Activated T-helper 1 cell treated with anti-CD3 and anti-CD28 coated beads, Interleukin-12 subunit alpha, Interleukin-12 subunit beta, Interleukin-2, Interleukin-4 antibody, amounts not matched to agents 30 ng/mL and 10 ng/mL and 1 ng/mL, durations not matched to agents 14 hours and 24 hours and 36 hours (primary cell): ENCODE results near the gene LYZL2. TPM values are rescaled to one million over a fixed set of nuclear protein-coding genes. Genes with fewer than 3 reads are reported as not detected.
"Not testable (repeated sequence)": the region's sequence is repeated elsewhere in the genome, so short reads cannot be mapped to it uniquely, and the experiment has no call there.

Source experiments
- DNase-seq: peaks from one replicate; pipeline ENCODE4 v3.0.0; 2021; ENCODE audit warnings: low spot score
- H3K27ac Mint-ChIP-seq: one replicate; pipeline ENCODE4 v1.8.0; 2021; ENCODE audit warnings: mild to moderate bottlenecking, mixed read lengths
- H3K27me3 Mint-ChIP-seq: one replicate; pipeline ENCODE4 v1.8.0; 2022; ENCODE audit warnings: mild to moderate bottlenecking, moderate library complexity, mixed read lengths; ENCODE audit not compliant: insufficient read depth
- H3K36me3 Mint-ChIP-seq: one replicate; pipeline ENCODE4 v1.8.0; 2021; ENCODE audit warnings: low read depth, mixed read lengths
- H3K4me1 Mint-ChIP-seq: one replicate; pipeline ENCODE4 v1.8.0; 2021; ENCODE audit warnings: low read depth, mixed read lengths
- H3K4me3 Mint-ChIP-seq: one replicate; pipeline ENCODE4 v1.8.0; 2021; ENCODE audit warnings: mild to moderate bottlenecking, moderate library complexity, mixed read lengths
- H3K9me3 Mint-ChIP-seq: one replicate; pipeline ENCODE4 v1.8.0; 2021; ENCODE audit warnings: mixed read lengths
- intact Hi-C: fragments of 100-400 bp; cut with micrococcal nuclease; formaldehyde crosslinking; loops from one replicate; pipeline ENCODE4 v1.15.1; 2024
- total RNA-seq: library from RNA; stranded (reverse); gene quantifications from 2 replicates; pipeline ENCODE4 v1.2.3, GENCODE V29; 2022

Gene LYZL2
- total RNA-seq, 1 donor from 2014 or later: not detected

DNA sequence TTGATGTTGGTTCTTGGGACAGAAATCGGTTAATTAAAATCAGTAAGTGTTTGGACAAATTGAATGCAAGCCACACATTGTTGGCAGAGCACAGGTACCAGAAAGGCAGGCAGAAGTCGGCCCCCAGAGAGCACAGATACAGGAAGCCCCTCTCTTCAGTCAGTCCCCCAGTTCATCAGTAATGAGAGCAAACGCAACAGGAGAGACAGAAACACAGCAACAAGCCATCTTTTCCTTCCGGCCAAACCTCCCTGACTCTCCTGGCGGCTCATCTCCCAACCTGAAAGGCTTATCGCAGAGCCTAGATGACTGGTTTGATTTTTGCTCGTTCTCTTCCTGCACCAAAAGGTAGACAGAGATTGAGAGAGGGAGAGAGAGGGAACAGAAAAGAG, 32.1 kb downstream of the LYZL2 start:
- H3K27ac Mint-ChIP-seq, H3K9me3 Mint-ChIP-seq, H3K4me1 Mint-ChIP-seq, H3K36me3 Mint-ChIP-seq, DNase-seq, intact Hi-C loops, H3K4me3 Mint-ChIP-seq: not testable (repeated sequence)
- peaks cover 15% of the 10 kb centered on the region for H3K27me3 Mint-ChIP-seq

DNA sequence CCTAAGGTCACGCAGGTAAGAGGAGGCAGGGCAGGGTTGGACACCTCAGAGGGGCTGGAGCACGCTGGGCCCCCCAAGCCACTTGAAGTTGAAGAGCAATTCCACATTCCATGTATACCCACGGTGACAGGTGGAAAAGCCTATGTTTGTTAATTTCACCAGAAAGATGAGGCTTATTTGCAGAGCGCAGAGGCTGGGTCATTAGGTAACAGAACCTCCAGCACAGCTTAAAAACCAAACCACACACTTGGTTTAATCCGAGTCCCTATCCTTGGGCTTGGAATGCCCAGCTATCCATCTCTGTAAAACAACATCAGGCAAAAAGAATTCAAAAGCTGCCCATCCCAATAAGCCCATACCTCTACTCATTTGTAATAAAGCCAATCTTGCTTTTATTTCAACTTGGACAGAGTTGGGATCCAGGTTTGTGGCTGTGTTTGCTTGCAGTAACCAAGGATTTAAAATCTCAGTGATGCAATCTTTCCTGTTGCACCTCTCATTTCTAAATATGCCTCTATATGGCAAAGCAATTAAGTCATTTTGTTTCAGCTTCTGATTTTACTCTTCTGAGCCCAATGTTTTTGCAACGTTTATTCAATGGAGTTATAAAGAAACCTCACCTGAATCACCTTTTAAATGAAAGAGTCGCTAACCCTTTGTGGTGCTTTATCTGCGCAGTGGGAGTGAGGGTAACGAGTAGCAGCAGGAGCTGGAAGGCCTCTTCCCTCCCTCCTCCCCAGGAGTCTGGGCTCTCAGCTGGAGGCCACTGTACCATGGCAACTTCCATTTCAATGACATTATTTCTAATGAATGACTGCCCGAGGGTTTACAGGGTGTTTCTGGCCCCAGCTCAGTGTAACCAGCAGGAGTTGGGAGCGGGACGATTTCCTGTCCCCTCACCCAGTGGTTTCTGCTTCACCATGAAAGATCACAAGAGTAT, 32.8 kb downstream of the LYZL2 start:
- H3K9me3 Mint-ChIP-seq: not testable (repeated sequence)
- peaks cover 14% of the 10 kb centered on the region for H3K27me3 Mint-ChIP-seq

DNA sequence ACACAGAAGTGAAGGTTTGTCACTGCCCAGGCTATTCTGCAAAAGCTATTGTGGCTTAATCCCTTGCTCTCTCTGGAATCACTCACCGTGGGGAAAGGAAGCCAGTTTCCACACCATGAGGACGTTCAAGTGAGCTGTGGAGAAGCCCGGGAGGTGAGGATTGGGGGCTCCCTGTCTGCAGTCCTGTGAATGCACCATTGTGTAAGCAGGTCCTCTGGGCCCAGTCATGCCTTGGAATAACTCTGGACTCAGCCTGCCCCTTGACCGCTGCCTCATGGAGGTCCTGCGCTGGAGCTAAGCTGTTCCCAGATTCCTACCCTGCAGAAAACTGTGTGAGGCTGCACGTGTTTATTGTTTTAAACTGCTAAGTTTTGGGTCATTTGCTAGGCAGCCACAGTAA, 33.5 kb downstream of the LYZL2 start:
- no peaks in the 10 kb centered on the region for H3K36me3 Mint-ChIP-seq
- DNase-seq: no peak
- no peak overlapping the region for H3K4me3 Mint-ChIP-seq

More for the DNA sequence above, 32.8 kb downstream of the LYZL2 start:
- H3K4me3 Mint-ChIP-seq, intact Hi-C loops, H3K4me1 Mint-ChIP-seq, H3K27ac Mint-ChIP-seq, H3K36me3 Mint-ChIP-seq, DNase-seq: not testable (repeated sequence)

DNA sequence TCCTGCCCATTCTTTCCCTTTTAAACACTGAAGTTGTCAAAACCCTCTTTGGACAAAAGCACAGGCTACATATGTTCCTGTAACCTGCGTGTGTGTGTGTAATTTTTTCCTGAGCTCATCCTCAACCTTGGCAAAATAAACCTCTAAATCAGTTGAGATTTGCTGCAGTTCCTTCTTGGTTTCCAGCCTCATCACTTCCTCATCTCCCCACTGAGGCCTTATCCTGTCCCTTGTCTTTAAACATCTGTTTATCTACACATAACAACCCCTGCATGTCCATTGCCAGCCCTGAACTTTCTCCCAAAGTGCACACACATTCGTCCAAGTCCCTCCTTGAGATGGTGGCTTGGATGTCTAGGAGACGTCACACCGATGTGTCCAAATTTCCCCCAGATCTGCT, 35.5 kb downstream of the LYZL2 start:
- H3K36me3 Mint-ChIP-seq: no peaks in the 10 kb centered on the region
- H3K4me3 Mint-ChIP-seq: no peak overlapping the region
- H3K27me3 Mint-ChIP-seq: peaks cover 15% of the 10 kb centered on the region
- no peak for DNase-seq
- no peak overlapping the region for H3K27ac Mint-ChIP-seq
- intact Hi-C loops: no loop called here
- H3K9me3 Mint-ChIP-seq: no peaks in the 10 kb centered on the region
- H3K4me1 Mint-ChIP-seq: no peaks in the 10 kb centered on the region

More for the DNA sequence above, 33.5 kb downstream of the LYZL2 start:
- no peak overlapping the region for H3K27ac Mint-ChIP-seq
- no peaks in the 10 kb centered on the region for H3K9me3 Mint-ChIP-seq
- peaks cover 17% of the 10 kb centered on the region for H3K27me3 Mint-ChIP-seq
- intact Hi-C loops: no loop called here
- peaks cover 5% of the 10 kb centered on the region for H3K4me1 Mint-ChIP-seq

DNA sequence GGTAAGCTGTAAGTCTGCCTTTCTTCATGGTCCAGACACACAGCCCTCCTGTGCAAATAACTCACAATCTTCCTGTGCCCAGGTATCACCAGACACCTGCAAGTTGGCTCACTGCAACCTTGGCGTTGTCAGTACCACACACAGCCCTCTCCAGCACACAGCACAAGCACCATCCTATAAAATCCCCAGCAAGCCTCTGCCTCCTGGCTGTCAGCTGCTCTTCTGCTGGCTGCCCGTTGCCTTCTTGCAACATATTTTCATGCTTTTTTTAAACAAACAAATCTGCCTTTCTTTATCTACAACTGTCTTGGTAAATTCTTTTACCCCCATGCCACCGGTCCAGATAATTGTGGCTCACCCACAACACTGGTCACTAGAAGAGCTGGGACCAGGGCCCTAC, 36.8 kb downstream of the LYZL2 start:
- H3K36me3 Mint-ChIP-seq, DNase-seq, intact Hi-C loops, H3K9me3 Mint-ChIP-seq, H3K4me1 Mint-ChIP-seq, H3K27ac Mint-ChIP-seq, H3K4me3 Mint-ChIP-seq: not testable (repeated sequence)
- H3K27me3 Mint-ChIP-seq: peaks cover 15% of the 10 kb centered on the region

DNA sequence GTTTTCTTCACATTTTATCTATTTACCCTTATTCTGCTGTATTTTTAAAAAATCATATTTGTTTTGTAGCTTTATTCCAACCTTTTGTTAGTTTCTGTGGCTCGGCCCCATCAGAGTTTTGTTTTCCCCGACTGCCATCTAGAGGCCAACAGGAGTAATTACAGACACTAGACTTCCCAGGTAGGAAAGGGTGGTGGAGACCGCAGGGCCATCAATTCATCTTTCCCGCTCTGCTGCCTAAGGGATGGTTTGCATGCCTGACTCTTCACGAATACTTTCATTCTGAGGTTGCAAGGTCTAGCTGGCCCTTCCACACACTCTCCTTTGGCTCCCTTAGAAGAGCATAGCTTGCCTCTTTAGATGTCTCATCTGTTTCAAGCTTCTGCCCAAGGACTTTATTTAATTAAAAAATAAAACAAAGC, 38.3 kb downstream of the LYZL2 start:
- Mint-ChIP-seq H3K36me3 (no peaks in the 10 kb centered on the region), H3K4me3 (no peak overlapping the region)
- DNase-seq: peak; percentile 31

DNA sequence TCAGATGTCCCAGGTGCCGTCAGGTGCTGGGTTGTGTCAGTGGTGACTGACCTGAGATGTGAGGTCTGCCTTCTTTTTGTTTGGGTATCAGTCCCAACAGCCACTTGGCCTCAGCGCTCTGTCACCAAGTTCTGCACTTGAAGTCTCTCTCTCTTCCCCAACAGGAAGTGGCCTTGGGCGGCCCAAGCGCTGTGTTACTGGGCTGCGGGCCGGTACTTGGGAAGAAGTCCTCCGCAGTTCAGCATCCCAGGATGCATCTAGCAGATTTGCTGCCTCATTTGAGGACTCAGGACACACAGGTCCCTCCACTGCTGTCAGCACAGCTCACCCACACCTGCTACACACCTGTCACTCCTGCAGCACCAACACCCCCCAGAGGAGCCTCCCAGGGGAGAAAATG, 40.1 kb downstream of the LYZL2 start:
- no peak for DNase-seq
- no peaks in the 10 kb centered on the region for H3K9me3 Mint-ChIP-seq
- intact Hi-C loops: no loop called here
- H3K27ac Mint-ChIP-seq: no peak overlapping the region
- H3K4me1 Mint-ChIP-seq: no peaks in the 10 kb centered on the region
- no peaks in the 10 kb centered on the region for H3K36me3 Mint-ChIP-seq
- H3K27me3 Mint-ChIP-seq: peaks cover 10% of the 10 kb centered on the region
- H3K4me3 Mint-ChIP-seq: no peak overlapping the region

More for the DNA sequence above, 38.3 kb downstream of the LYZL2 start:
- intact Hi-C loops: loop anchor here (1.0 kb wide), 7 partner anchors 8 to 593 kb away; no protein-coding TSS in a partner anchor
- Mint-ChIP-seq H3K27me3 (peaks cover 15% of the 10 kb centered on the region), H3K4me1 (no peaks in the 10 kb centered on the region), H3K27ac (no peak overlapping the region), H3K9me3 (no peaks in the 10 kb centered on the region)

DNA sequence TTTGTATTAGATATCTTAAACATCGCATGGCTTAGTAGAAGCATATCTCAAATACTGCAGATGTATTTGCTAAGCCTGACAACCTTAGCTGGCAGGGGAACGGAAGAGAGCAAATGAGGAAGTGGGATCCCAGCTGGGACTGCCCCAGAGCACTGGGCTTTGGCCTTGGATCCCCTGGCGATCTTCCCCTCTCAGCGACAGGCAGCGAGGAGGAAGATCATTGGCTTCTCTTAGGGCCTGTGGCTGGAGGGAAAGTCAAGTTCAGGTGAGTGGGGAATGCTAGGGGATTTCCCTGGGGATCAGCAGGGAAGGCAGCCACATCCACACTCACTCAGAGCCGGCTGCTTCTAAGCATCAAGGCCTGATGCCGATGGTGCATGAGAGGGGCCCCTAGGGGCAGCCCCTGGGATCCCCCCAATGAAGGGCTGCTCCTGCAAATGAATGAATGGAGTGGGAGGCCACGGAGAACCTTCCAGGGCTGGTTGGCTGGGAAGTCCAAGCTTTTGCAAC, 42.0 kb downstream of the LYZL2 start:
- DNase-seq: no peak
- Mint-ChIP-seq H3K4me1 (peaks cover 5% of the 10 kb centered on the region), H3K36me3 (no peaks in the 10 kb centered on the region), H3K9me3 (no peaks in the 10 kb centered on the region), H3K27me3 (peaks cover 7% of the 10 kb centered on the region), H3K4me3 (no peak overlapping the region), H3K27ac (no peak overlapping the region)
- intact Hi-C loops: no loop called here

DNA sequence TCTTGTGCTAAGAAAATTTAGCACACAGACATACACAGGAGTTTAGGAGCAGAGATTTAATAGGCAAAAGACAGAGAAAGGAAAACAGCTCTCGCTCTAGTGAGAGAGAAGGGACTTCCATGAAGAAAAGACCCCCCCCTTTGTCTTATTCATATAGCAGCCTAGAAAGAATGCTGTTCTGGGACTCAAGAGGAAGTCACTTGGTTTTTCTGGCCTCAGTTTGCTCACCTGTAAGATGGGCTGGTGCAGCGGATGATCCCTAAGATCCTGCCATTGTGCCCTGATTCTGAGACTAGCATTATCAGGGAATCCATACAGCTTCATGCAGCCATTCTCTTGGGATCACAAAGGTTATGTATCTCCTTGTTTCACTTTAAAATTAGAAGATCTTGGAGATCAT, 42.7 kb downstream of the LYZL2 start:
- no peaks in the 10 kb centered on the region for H3K36me3 Mint-ChIP-seq
- no peaks in the 10 kb centered on the region for H3K9me3 Mint-ChIP-seq
- intact Hi-C loops: no loop called here
- peaks cover 5% of the 10 kb centered on the region for H3K4me1 Mint-ChIP-seq
- peaks cover 3% of the 10 kb centered on the region for H3K27me3 Mint-ChIP-seq
- no peak overlapping the region for H3K4me3 Mint-ChIP-seq
- DNase-seq: no peak
- H3K27ac Mint-ChIP-seq: no peak overlapping the region

DNA sequence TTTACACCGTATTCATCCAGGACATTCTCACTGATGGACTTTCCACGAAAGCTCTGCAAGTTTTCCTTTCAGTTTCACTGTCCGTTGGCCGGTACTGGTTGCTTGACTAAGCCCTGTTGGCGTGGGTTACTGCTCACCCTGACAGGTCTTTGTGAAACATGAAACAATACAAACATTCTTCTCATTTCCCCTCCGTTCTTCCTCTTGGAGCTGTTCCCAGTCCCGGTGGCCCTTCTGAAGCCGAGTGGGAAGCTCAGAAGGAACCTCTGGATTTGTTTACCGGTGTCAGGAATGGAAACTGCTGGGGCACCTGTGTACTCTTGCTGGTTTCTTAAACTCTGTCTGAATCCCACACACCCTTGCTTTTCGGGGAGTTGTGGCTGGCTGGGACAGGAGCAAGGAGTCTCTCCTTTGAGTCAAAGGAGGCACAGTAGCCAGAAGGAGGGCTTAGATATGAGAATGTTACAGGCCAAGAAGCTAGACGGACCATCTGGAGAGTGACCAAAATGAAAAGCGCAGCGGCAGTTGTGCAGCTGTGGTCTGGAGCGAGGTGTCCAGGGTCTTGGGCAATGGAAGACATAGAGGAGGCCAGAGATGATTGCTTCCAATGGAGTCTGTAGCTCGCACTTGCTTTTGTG, 45.7 kb downstream of the LYZL2 start:
- H3K27me3 Mint-ChIP-seq: no peaks in the 10 kb centered on the region
- peaks cover 5% of the 10 kb centered on the region for H3K4me1 Mint-ChIP-seq
- H3K36me3 Mint-ChIP-seq: no peaks in the 10 kb centered on the region
- H3K27ac Mint-ChIP-seq: no peak overlapping the region
- DNase-seq: no peak
- H3K9me3 Mint-ChIP-seq: no peaks in the 10 kb centered on the region
- peak overlapping the region; percentile 54 for H3K4me3 Mint-ChIP-seq
- intact Hi-C loops: loop anchor here (1.0 kb wide), 1 partner anchor 7 kb away; no protein-coding TSS in a partner anchor

DNA sequence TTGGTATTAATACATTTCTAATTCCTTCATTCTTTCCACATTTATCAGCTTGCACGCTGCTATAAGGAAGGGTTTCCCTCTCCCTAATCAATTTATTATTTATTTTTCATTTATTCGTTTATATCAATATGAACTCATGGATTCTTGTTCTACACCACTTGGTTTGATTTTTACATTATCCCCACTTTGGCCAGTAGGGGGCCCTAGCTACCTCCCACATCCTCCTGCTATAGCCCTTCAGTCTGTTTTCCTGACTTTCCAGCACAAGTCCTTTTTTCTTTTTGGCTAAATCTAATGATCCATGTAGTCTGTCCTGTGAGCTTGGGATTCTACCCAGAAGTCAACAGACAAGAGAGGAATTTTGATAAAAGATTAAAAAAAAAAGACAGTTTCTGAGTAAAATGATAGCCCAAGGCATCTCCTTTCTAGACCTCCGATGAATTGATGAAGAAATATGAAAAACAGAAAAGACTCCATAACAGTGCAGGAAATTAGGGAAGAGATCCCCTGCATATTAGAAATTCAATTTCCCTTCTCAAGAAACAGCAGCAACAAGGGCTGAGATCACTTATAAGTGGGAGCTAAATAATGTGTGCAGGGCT, 47.7 kb downstream of the LYZL2 start:
- intact Hi-C loops: no loop called here
- no peaks in the 10 kb centered on the region for H3K27me3 Mint-ChIP-seq
- no peak overlapping the region for H3K4me3 Mint-ChIP-seq
- H3K9me3 Mint-ChIP-seq: no peaks in the 10 kb centered on the region
- no peak overlapping the region for H3K27ac Mint-ChIP-seq
- H3K4me1 Mint-ChIP-seq: peaks cover 5% of the 10 kb centered on the region
- H3K36me3 Mint-ChIP-seq: no peaks in the 10 kb centered on the region
- DNase-seq: no peak

DNA sequence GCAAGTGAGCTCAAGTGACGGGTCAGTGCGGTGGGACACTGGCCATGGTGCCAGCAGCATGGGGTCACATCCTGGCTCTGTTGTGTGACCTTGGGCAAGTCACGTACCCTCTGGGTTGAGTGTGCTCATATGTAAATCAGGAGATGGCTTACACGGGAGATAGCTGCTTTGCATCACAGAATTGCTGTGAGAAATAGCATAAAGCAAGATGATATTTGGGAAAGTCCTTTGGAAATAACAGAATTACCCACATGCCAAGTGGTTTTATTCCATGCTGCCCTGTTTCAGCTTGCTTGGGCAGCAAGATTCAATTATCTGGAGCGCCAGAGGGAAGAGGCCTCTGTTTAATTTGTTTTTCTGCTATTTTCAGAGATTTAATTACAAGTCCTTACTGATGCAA, 48.9 kb downstream of the LYZL2 start:
- no peaks in the 10 kb centered on the region for H3K36me3 Mint-ChIP-seq

DNA sequence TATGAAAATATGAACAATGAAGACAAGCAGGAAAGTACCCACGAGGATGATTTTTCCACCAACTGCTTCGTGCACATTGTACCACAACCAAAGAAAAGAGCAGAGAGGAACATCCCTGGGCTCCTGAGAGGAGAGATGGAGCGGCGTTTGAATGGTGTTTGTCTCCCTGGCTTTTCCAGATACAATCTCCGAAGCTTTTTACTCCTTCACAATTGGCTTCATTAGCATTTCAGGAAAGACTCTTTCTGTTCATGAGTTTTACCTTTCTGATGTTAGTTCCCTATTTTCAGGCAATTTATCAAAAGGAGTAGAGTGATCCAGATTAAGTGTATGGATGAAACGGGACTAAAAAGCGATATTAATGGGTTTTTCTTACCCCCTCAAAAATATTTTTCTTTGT, 49.3 kb downstream of the LYZL2 start:
- no peak overlapping the region for H3K27ac Mint-ChIP-seq
- intact Hi-C loops: no loop called here
- H3K27me3 Mint-ChIP-seq: peaks cover 2% of the 10 kb centered on the region
- no peak overlapping the region for H3K4me3 Mint-ChIP-seq
- no peaks in the 10 kb centered on the region for H3K36me3 Mint-ChIP-seq
- no peak for DNase-seq
- H3K4me1 Mint-ChIP-seq: peaks cover 5% of the 10 kb centered on the region
- H3K9me3 Mint-ChIP-seq: no peaks in the 10 kb centered on the region

More for the DNA sequence above, 48.9 kb downstream of the LYZL2 start:
- no peaks in the 10 kb centered on the region for H3K9me3 Mint-ChIP-seq
- peaks cover 5% of the 10 kb centered on the region for H3K4me1 Mint-ChIP-seq
- no peak overlapping the region for H3K27ac Mint-ChIP-seq
- DNase-seq: no peak
- intact Hi-C loops: no loop called here
- no peak overlapping the region for H3K4me3 Mint-ChIP-seq
- no peaks in the 10 kb centered on the region for H3K27me3 Mint-ChIP-seq
